PFSK-1 (cell line): ENCODE results near the gene REPS1.
A peak's percentile ranks its signal among the peaks of the same experiment; 100 is the strongest.

Source experiments
- FOXP2 ChIP-seq: optimal IDR thresholded peaks from 2 replicates; pipeline ENCODE3; 2011; ENCODE audit warnings: borderline replicate concordance, control low read depth, inconsistent platforms; ENCODE audit not compliant: insufficient read depth; ENCODE audit errors: extremely low read length, extremely low read depth
- POLR2AphosphoS5 ChIP-seq: IDR thresholded peaks from 2 replicates; pipeline ENCODE4 v1.6.1; 2012; ENCODE audit warnings: low read depth, mild to moderate bottlenecking, control low read depth, low read length, moderate library complexity
- SIN3A ChIP-seq: IDR thresholded peaks from 2 replicates; pipeline ENCODE4 v1.6.1; 2012; ENCODE audit warnings: mild to moderate bottlenecking, low read length, moderate library complexity, borderline replicate concordance; ENCODE audit not compliant: insufficient read depth
- TAF1 ChIP-seq: IDR thresholded peaks from 2 replicates; pipeline ENCODE4 v1.6.1; 2012; ENCODE audit warnings: low read length, control low read depth, borderline replicate concordance; ENCODE audit not compliant: insufficient read depth
- TF ChIP-seq, protein P1 (sequence below), 2 experiments: IDR thresholded peaks; 2 replicates each; pipeline versions ENCODE4 v1.6.1 to v1.8.0; 2011 to 2012; ENCODE audit warnings: low read depth in 2 of 2, low read length in 2 of 2, control low read depth in 1 of 2, inconsistent platforms in 1 of 2, mild to moderate bottlenecking in 1 of 2, moderate library complexity in 1 of 2; ENCODE audit not compliant: insufficient read depth in 1 of 2

The REPS1 gene

DNA sequence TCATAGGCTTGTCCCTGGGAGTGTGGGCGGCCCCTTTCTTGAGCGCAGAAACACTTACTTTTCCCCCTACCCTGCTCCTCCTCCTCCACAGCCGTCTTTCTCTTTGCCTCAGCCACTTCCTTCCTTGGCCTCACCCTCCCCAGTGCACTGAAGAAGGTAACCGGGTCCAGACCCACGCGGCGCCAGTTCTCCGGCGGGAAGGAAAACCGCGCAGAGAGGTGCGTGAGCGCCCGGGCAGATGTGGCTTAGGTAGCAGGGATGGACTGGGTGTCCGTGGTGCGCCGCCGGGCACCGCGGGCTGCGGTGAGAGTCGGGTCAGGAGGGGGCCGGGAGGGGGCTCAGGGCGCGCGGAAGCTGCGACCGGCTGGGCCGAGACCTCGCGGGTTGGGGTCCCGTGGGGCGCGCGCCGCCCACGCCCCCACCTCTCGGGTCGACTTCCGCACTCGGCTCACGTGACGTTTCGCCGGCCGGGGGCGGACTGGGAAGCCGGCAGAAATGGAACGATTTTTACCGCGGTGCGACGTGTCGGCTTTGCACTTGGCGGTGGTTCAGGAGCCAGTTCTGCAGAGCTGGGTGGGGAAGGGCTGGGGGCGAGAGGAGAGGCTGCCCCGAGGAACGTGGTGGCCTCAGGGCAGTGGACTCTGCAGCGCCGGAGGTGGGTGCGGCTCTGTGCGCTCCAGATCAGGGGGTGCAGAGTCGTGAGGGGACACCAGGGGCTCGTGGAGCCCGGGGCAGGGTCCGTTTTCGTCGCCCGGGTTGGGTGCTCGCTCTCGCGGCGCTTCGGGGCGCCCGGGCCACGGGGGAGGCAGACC lies 40.8 kb upstream of the REPS1 start, which contains the start of gene ABRACL:
Gene ABRACL, plus strand, starts transcription at position 88 of the 812 bp plus-strand sequence. CDS start 5,416 bp downstream, outside the sequence.
- TF ChIP-seq POLR2AphosphoS5 (peak; percentile 51; the same call in 1 of the 2 replicates), FOXP2 (peak; percentile 19)
- TF ChIP-seq, protein P1, sequence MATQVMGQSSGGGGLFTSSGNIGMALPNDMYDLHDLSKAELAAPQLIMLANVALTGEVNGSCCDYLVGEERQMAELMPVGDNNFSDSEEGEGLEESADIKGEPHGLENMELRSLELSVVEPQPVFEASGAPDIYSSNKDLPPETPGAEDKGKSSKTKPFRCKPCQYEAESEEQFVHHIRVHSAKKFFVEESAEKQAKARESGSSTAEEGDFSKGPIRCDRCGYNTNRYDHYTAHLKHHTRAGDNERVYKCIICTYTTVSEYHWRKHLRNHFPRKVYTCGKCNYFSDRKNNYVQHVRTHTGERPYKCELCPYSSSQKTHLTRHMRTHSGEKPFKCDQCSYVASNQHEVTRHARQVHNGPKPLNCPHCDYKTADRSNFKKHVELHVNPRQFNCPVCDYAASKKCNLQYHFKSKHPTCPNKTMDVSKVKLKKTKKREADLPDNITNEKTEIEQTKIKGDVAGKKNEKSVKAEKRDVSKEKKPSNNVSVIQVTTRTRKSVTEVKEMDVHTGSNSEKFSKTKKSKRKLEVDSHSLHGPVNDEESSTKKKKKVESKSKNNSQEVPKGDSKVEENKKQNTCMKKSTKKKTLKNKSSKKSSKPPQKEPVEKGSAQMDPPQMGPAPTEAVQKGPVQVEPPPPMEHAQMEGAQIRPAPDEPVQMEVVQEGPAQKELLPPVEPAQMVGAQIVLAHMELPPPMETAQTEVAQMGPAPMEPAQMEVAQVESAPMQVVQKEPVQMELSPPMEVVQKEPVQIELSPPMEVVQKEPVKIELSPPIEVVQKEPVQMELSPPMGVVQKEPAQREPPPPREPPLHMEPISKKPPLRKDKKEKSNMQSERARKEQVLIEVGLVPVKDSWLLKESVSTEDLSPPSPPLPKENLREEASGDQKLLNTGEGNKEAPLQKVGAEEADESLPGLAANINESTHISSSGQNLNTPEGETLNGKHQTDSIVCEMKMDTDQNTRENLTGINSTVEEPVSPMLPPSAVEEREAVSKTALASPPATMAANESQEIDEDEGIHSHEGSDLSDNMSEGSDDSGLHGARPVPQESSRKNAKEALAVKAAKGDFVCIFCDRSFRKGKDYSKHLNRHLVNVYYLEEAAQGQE (IDR thresholded peaks at IDR 0.05; ENCODE audit: insufficient read depth in 1 of 2, low read depth in 2 of 2, low read length in 2 of 2) = no peak

DNA sequence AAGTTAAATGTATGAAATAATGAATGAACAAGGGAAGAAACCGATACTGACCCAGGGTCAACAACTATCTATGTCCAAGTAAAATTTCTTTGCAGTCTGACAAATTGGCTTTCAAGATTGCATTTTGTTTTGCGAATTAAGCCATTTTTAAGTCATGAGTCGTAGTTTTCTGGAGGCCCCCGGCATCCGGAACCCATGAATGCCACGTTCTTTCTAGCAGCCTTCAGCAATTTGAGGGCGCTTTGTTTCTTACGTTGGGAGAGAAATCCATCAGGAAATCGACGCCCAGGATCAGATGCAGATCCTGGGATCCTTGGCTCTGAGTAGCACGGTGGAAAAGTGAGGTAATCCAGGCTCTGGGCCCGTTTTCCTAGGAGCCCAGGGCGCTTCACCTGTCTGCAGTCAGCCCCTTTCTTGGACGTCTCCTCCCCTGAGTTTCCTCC lies 40.2 kb upstream of the REPS1 start:
- TF ChIP-seq FOXP2 (no peak), SIN3A (no peak), POLR2AphosphoS5 (no peak)
- TF ChIP-seq, protein P1 (IDR thresholded peaks at IDR 0.05; ENCODE audit: insufficient read depth in 1 of 2, low read depth in 2 of 2, low read length in 2 of 2) = no peak

DNA sequence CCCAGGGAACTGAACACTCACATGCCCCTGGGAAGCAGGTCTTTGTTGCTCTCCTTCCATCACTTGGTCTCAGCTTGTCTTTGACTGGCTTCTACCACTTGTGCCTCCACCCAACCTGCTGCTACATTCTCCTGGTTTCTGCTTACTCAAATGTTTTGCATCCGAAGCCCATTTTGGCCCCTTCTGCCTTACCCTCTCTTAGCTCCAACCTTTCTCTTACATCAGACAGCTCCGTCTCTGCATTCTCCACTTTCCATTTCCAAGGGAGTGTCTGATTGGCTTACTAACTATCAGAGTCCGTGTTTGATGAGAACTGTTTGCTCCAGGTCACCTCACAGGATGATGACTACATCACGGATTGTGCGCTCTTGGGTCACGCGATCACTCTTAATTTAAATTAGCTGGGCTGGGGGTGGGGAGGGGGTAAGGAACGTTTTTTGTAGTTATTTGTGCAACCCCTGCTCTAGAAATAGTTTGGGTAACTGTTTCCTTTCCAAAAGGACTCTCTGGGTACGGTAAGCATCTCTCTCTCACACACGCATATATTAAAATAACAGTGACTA lies 39.6 kb upstream of the REPS1 start:
- TF ChIP-seq TAF1 (no peak), SIN3A (no peak), FOXP2 (no peak), POLR2AphosphoS5 (no peak)
- TF ChIP-seq, protein P1 (IDR thresholded peaks at IDR 0.05; ENCODE audit: insufficient read depth in 1 of 2, low read depth in 2 of 2, low read length in 2 of 2) = no peak

DNA sequence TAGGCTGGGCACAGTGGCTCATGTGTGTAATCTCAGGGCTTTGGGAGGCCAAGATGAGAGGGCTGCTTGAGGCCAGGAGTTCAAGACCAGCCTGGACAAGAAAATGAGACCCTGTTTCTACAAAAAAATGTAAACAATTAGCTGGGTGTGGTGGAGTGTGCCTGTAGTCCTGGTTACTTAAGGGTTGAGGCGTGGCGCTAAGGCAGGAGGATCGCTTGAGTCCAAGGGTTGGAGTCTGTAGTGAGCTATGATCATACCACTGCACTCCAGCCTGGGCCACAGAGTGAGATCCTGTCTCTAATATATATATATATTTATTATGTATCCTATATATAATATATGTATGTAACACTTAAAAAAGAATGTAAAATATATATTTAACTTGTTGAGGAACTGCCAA lies 32.6 kb upstream of the REPS1 start:
- no peak for TF ChIP-seq SIN3A
- no peak for TF ChIP-seq POLR2AphosphoS5
- no peak for TF ChIP-seq FOXP2
- no peak for TF ChIP-seq TAF1
- TF ChIP-seq, protein P1 (IDR thresholded peaks at IDR 0.05; ENCODE audit: insufficient read depth in 1 of 2, low read depth in 2 of 2, low read length in 2 of 2) = no peak

DNA sequence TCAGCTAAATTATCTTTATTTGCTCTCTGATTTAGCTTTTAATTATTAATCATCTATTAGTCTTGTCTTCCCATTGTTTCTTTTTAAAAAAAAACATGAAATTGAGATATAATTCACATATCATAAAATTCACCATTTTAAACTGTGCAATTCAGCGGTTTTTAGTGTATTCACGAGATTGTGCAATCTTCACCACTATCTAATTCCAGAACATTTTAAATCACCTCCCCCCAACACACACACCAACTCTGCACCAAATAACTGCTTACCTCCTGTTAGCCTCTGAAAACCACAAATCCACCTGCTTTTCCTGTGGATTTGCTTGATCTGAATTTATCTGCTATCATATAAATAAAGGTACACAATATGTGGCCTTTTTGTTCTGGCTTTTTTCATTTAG lies 31.7 kb upstream of the REPS1 start:
- TF ChIP-seq TAF1 (no peak), SIN3A (no peak)
- TF ChIP-seq, protein P1 (IDR thresholded peaks at IDR 0.05; ENCODE audit: insufficient read depth in 1 of 2, low read depth in 2 of 2, low read length in 2 of 2) = no peak
